DND-41 (cell line): ENCODE measurements around the gene P4HA1.

Experiments used
- ATAC-seq: fragments of 200-7000 bp; cut with Tn5 transposase; 3 replicates; pipeline ENCODE4 v1.9.1; 2021; ENCODE audit warnings: low read depth; ENCODE audit not compliant: insufficient read depth
- DNase-seq: peaks from one replicate; pipeline ENCODE4 v3.0.0-alpha.2; 2020
- H2AFZ ChIP-seq: 2 replicates; pipeline ENCODE4 v1.6.0; 2012; ENCODE audit warnings: low read depth, low read length
- H3K27ac ChIP-seq: 2 replicates; pipeline ENCODE4 v1.5.1; 2012; ENCODE audit warnings: low read length, inconsistent platforms
- H3K27me3 ChIP-seq: fragments of 200-600 bp; sonication (generic); 2 replicates; pipeline ENCODE4 v1.6.0; 2012; ENCODE audit warnings: low read length, mild to moderate bottlenecking, inconsistent platforms; ENCODE audit not compliant: insufficient read depth, poor library complexity
- H3K36me3 ChIP-seq: 2 replicates; pipeline ENCODE4 v1.5.1; 2012; ENCODE audit warnings: low read length, inconsistent platforms; ENCODE audit not compliant: insufficient read depth
- H3K4me1 ChIP-seq: 2 replicates; pipeline ENCODE4 v1.5.1; 2012; ENCODE audit warnings: mild to moderate bottlenecking, low read length; ENCODE audit not compliant: insufficient read depth
- H3K4me2 ChIP-seq: 2 replicates; pipeline ENCODE4 v1.6.0; 2012; ENCODE audit warnings: mild to moderate bottlenecking, moderate library complexity, low read length, inconsistent platforms; ENCODE audit not compliant: insufficient read depth
- H3K4me3 ChIP-seq, 2 experiments: fragments of 200-600 bp in 1 of 2; shearing (Covaris generic) in 1 of 2; 2 replicates each; pipeline ENCODE4 v1.5.1; 2012 to 2016; ENCODE audit warnings: inconsistent platforms in 2 of 2, low read length in 2 of 2, mild to moderate bottlenecking in 2 of 2, low read depth in 1 of 2, moderate library complexity in 1 of 2
- H3K79me2 ChIP-seq: 2 replicates; pipeline ENCODE4 v1.6.0; 2012; ENCODE audit warnings: low read length, inconsistent platforms; ENCODE audit not compliant: insufficient read depth
- H3K9ac ChIP-seq: 2 replicates; pipeline ENCODE4 v1.6.0; 2012; ENCODE audit warnings: low read depth, mild to moderate bottlenecking, inconsistent platforms, low read length, moderate library complexity
- H3K9me3 ChIP-seq: 2 replicates; pipeline ENCODE4 v1.5.1; 2012; ENCODE audit warnings: low read length, moderate library complexity, mild to moderate bottlenecking, inconsistent platforms; ENCODE audit not compliant: insufficient read depth, severe bottlenecking
- H4K20me1 ChIP-seq: 2 replicates; pipeline ENCODE4 v1.6.0; 2012; ENCODE audit warnings: low read length; ENCODE audit not compliant: insufficient read depth
- CTCF ChIP-seq: IDR thresholded peaks from 2 replicates; pipeline ENCODE4 v1.5.1; 2012; ENCODE audit warnings: borderline replicate concordance, low read length, moderate library complexity, mild to moderate bottlenecking; ENCODE audit not compliant: poor library complexity, severe bottlenecking; ENCODE audit errors: extremely low read depth
- EZH2 ChIP-seq: IDR thresholded peaks from 3 replicates; pipeline ENCODE4 v1.6.1; 2012; ENCODE audit warnings: borderline replicate concordance, low read depth, mild to moderate bottlenecking, moderate library complexity, low read length, inconsistent platforms; ENCODE audit not compliant: severe bottlenecking

P4HA1 gene

GRCh38 chr10:73094986-73095480 is 1.6 kb downstream of the P4HA1 start:
- Histone ChIP-seq H3K27me3 (no peaks in the 10 kb centered on the region), H3K4me2 (peak overlapping the region; percentile 69), H3K36me3 (no peaks in the 10 kb centered on the region; the same call in 1 of the 2 replicates), H2AFZ (no peak overlapping the region), H3K9ac (peak overlapping the region; percentile 84), H3K27ac (peak overlapping the region; percentile 80), H3K4me1 (peaks cover 33% of the 10 kb centered on the region), H3K79me2 (peaks cover 64% of the 10 kb centered on the region), H4K20me1 (peaks cover 11% of the 10 kb centered on the region), H3K4me3 (peak overlapping the region; percentile 48 to 77; a peak in 3 of 4 replicates), H3K9me3 (no peaks in the 10 kb centered on the region)
- ATAC-seq (no peak), DNase-seq (no peak)
- no peak for TF ChIP-seq EZH2
- TF ChIP-seq CTCF, result no peak

GRCh38 chr10:73093922-73094850 is 2.5 kb downstream of the P4HA1 start:
- H3K27ac ChIP-seq, result peak overlapping the region; percentile 41; the same call in 1 of the 2 replicates

GRCh38 chr10:73092830-73093229 is 3.8 kb downstream of the P4HA1 start:
- Histone ChIP-seq H3K27ac (no peak overlapping the region), H3K27me3 (no peaks in the 10 kb centered on the region)
- no peak for ATAC-seq

More at GRCh38 chr10:73093922-73094850, 2.5 kb downstream of the P4HA1 start:
- Histone ChIP-seq H3K9me3 (no peaks in the 10 kb centered on the region), H3K4me3 (peak overlapping the region; percentile 48 to 77; a peak in 3 of 4 replicates), H3K36me3 (no peaks in the 10 kb centered on the region; the same call in 1 of the 2 replicates), H2AFZ (no peak overlapping the region), H3K4me1 (peaks cover 33% of the 10 kb centered on the region), H3K27me3 (no peaks in the 10 kb centered on the region), H3K9ac (peak overlapping the region; percentile 84), H4K20me1 (peaks cover 16% of the 10 kb centered on the region), H3K79me2 (peaks cover 72% of the 10 kb centered on the region), H3K4me2 (peak overlapping the region; percentile 69)
- DNase-seq, result no peak
- TF ChIP-seq EZH2 (no peak), CTCF (no peak)
- ATAC-seq, result no peak

More at GRCh38 chr10:73092830-73093229, 3.8 kb downstream of the P4HA1 start:
- Histone ChIP-seq H3K4me1 (peaks cover 31% of the 10 kb centered on the region), H3K79me2 (peaks cover 86% of the 10 kb centered on the region), H3K4me2 (peak overlapping the region; percentile 38; the same call in 1 of the 2 replicates), H3K36me3 (no peaks in the 10 kb centered on the region; the same call in 1 of the 2 replicates), H3K4me3 (no peak overlapping the region), H3K9ac (no peak overlapping the region), H3K9me3 (no peaks in the 10 kb centered on the region), H2AFZ (no peak overlapping the region), H4K20me1 (peaks cover 21% of the 10 kb centered on the region)
- DNase-seq, result no peak
- no peak for TF ChIP-seq EZH2
- no peak for TF ChIP-seq CTCF
